Measurements from ENCODE around the gene CDHR2.

GRCh38 chr5:176608142-176608705, 59.1 kb downstream of the CDHR2 start:
- TF ChIP-seq POLR2AphosphoS5 (IDR thresholded peaks at IDR 0.05) (no peak), EP300 (IDR thresholded peaks at IDR 0.05) (no peak), POLR2A (IDR thresholded peaks at IDR 0.05) (no peak)
- TF ChIP-seq, protein P1, sequence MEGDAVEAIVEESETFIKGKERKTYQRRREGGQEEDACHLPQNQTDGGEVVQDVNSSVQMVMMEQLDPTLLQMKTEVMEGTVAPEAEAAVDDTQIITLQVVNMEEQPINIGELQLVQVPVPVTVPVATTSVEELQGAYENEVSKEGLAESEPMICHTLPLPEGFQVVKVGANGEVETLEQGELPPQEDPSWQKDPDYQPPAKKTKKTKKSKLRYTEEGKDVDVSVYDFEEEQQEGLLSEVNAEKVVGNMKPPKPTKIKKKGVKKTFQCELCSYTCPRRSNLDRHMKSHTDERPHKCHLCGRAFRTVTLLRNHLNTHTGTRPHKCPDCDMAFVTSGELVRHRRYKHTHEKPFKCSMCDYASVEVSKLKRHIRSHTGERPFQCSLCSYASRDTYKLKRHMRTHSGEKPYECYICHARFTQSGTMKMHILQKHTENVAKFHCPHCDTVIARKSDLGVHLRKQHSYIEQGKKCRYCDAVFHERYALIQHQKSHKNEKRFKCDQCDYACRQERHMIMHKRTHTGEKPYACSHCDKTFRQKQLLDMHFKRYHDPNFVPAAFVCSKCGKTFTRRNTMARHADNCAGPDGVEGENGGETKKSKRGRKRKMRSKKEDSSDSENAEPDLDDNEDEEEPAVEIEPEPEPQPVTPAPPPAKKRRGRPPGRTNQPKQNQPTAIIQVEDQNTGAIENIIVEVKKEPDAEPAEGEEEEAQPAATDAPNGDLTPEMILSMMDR (IDR thresholded peaks at IDR 0.05) = no peak

All from stomach (tissue), 4 donors.